HEK293 (cell line): ENCODE results near the gene KRTAP19-3.

Experiments used
- CTCF ChIA-PET: fragments of 350-600 bp; formaldehyde crosslinking; extraction: SDS; loops from one replicate; lab custom pipeline; 2021; ENCODE audit warnings: antibody characterized with exemption; lab: Yijun Ruan, JAX
- POLR2A ChIA-PET: fragments of 300-600 bp; formaldehyde crosslinking; extraction: SDS; loops from one replicate; lab custom pipeline; 2020; ENCODE audit warnings: antibody characterized with exemption, inconsistent platforms; lab: Yijun Ruan, JAX
- H3K27ac ChIP-seq: fragments of 200-500 bp; sonication (Bioruptor generic); 2 replicates; pipeline ENCODE4 v1.5.1; 2014; ENCODE audit warnings: low read depth, low read length, control low read depth, inconsistent platforms; ENCODE audit errors: extremely low read depth
- H3K36me3 ChIP-seq, 2 experiments: fragments of 200-500 bp in 1 of 2; sonication (Bioruptor generic) in 1 of 2; 1 replicate in 1 of 2; 2 replicates in 1 of 2; pipeline ENCODE4 v1.5.1; 2014 to 2017; ENCODE audit warnings: inconsistent platforms in 2 of 2, low read length in 2 of 2; ENCODE audit not compliant: control insufficient read depth in 2 of 2, insufficient read depth in 1 of 2
- H3K4me1 ChIP-seq: fragments of 200-500 bp; sonication (Bioruptor generic); 2 replicates; pipeline ENCODE4 v1.5.1; 2014; ENCODE audit warnings: mild to moderate bottlenecking, low read length, inconsistent platforms; ENCODE audit not compliant: control insufficient read depth, insufficient read depth
- H3K4me3 ChIP-seq: 2 replicates; pipeline ENCODE4 v1.5.1; 2011; ENCODE audit warnings: low read depth, mild to moderate bottlenecking, control low read depth, low read length, moderate library complexity
- H3K9me3 ChIP-seq: fragments of 200-500 bp; sonication (Bioruptor generic); 2 replicates; pipeline ENCODE4 v1.5.1; 2014; ENCODE audit warnings: low read depth, low read length, inconsistent platforms; ENCODE audit not compliant: control insufficient read depth, insufficient read depth
- BCL11B ChIP-seq: fragments of 450-650 bp; formaldehyde crosslinking; IDR thresholded peaks from 2 replicates; pipeline ENCODE4 v1.5.1; 2016; ENCODE audit warnings: low read depth, missing biosample characterization, missing genetic modification characterization
- BCL6B ChIP-seq: fragments of 450-650 bp; formaldehyde crosslinking; IDR thresholded peaks from 2 replicates; pipeline ENCODE4 v1.5.1; 2017; ENCODE audit warnings: missing biosample characterization, missing genetic modification characterization
- ELK4 ChIP-seq: IDR thresholded peaks from 2 replicates; pipeline ENCODE4 v1.6.1; 2011; ENCODE audit warnings: mild to moderate bottlenecking, low read depth, low read length, borderline replicate concordance
- GLI2 ChIP-seq: fragments of 450-650 bp; formaldehyde crosslinking; IDR thresholded peaks from 2 replicates; pipeline ENCODE4; 2017; ENCODE audit warnings: missing biosample characterization, missing genetic modification characterization, low read depth, borderline replicate concordance
- PATZ1 ChIP-seq: fragments of 450-650 bp; formaldehyde crosslinking; IDR thresholded peaks from 2 replicates; pipeline ENCODE4 v1.5.1; 2016; ENCODE audit warnings: missing biosample characterization, missing genetic modification characterization
- PRDM10 ChIP-seq: fragments of 450-650 bp; formaldehyde crosslinking; IDR thresholded peaks from 2 replicates; pipeline ENCODE4 v1.5.1; 2016; ENCODE audit warnings: missing biosample characterization, missing genetic modification characterization
- PRDM4 ChIP-seq: fragments of 450-650 bp; formaldehyde crosslinking; IDR thresholded peaks from 2 replicates; pipeline ENCODE4 v1.5.1; 2017; ENCODE audit warnings: missing biosample characterization, missing genetic modification characterization
- SETDB1 ChIP-seq: IDR thresholded peaks from one replicate; pipeline ENCODE4 v1.6.1; 2017; ENCODE audit warnings: mild to moderate bottlenecking, low read length, moderate library complexity, mixed read lengths; ENCODE audit not compliant: insufficient read length
- ZBTB10 ChIP-seq: fragments of 450-650 bp; formaldehyde crosslinking; IDR thresholded peaks from 2 replicates; pipeline ENCODE4 v1.5.1; 2016; ENCODE audit warnings: missing biosample characterization, missing genetic modification characterization
- ZNF133 ChIP-seq: fragments of 450-650 bp; formaldehyde crosslinking; IDR thresholded peaks from 2 replicates; pipeline ENCODE4 v1.5.1; 2016; ENCODE audit warnings: missing biosample characterization, missing genetic modification characterization
- ZNF174 ChIP-seq: fragments of 450-650 bp; formaldehyde crosslinking; IDR thresholded peaks from 2 replicates; pipeline ENCODE4 v1.5.0; 2017; ENCODE audit warnings: missing biosample characterization, mild to moderate bottlenecking, missing genetic modification characterization
- ZNF24 ChIP-seq: fragments of 450-650 bp; formaldehyde crosslinking; IDR thresholded peaks from 2 replicates; pipeline ENCODE4 v1.5.1; 2016; ENCODE audit warnings: missing biosample characterization, missing genetic modification characterization
- ZNF366 ChIP-seq: fragments of 450-650 bp; formaldehyde crosslinking; conservative IDR thresholded peaks from 2 replicates; pipeline ENCODE4 v1.5.1; 2016; ENCODE audit warnings: missing biosample characterization, missing genetic modification characterization
- ZNF394 ChIP-seq: fragments of 450-650 bp; formaldehyde crosslinking; IDR thresholded peaks from 2 replicates; pipeline ENCODE4 v1.5.1; 2016; ENCODE audit warnings: missing biosample characterization, missing genetic modification characterization, mild to moderate bottlenecking, moderate library complexity, borderline replicate concordance
- ZNF548 ChIP-seq: fragments of 450-650 bp; formaldehyde crosslinking; IDR thresholded peaks from 2 replicates; pipeline ENCODE4 v1.5.1; 2016; ENCODE audit warnings: missing biosample characterization, missing genetic modification characterization
- ZNF580 ChIP-seq: fragments of 450-650 bp; formaldehyde crosslinking; IDR thresholded peaks from 2 replicates; pipeline ENCODE4 v1.5.1; 2016; ENCODE audit warnings: missing biosample characterization, missing genetic modification characterization
- ZNF664 ChIP-seq: fragments of 450-650 bp; formaldehyde crosslinking; IDR thresholded peaks from 2 replicates; pipeline ENCODE4 v1.5.1; 2016; ENCODE audit warnings: missing biosample characterization, missing genetic modification characterization
- ZNF791 ChIP-seq: fragments of 450-650 bp; formaldehyde crosslinking; IDR thresholded peaks from 2 replicates; pipeline ENCODE4 v1.5.1; 2016; ENCODE audit warnings: missing biosample characterization, missing genetic modification characterization

The KRTAP19-3 gene

GRCh38 chr21:30487336-30487735, 4.5 kb downstream of the KRTAP19-3 start, which contains the start of gene KRTAP19-2:
Gene KRTAP19-2, minus strand, starts transcription at chr21:30487436. Its CDS starts 88 bp downstream, at chr21:30487348.
- ChIA-PET POLR2A (no interaction called here), CTCF (no interaction called here)
- TF ChIP-seq ZNF24 (tag by site-specific recombination) (no peak), GLI2 (tag by site-specific recombination) (no peak), PATZ1 (no peak), BCL11B (tag by site-specific recombination) (no peak), ZNF174 (tag by site-specific recombination) (no peak), BCL6B (no peak), ZNF548 (tag by site-specific recombination) (no peak), ZNF133 (no peak), ZNF664 (tag by site-specific recombination) (no peak), ZNF791 (no peak), ZNF366 (no peak), PRDM4 (no peak), ELK4 (no peak), ZBTB10 (tag by site-specific recombination) (no peak), ZNF580 (tag by site-specific recombination) (no peak), PRDM10 (tag by site-specific recombination) (no peak), SETDB1 (no peak), ZNF394 (no peak)
- TF ChIP-seq, all 188 proteins: peak for 0
- Histone ChIP-seq H3K27ac (no peak within 1 kb of the TSS), H3K4me3 (no peak within 1 kb of the TSS), H3K9me3 (no peaks in the 10 kb centered on the region), H3K4me1 (no peaks in the 10 kb centered on the region), H3K36me3 (no peaks in the 10 kb centered on the region)
